ENCODE measurements around the gene ACTG1.

Gene ACTG1

GRCh38 chr17:81470270-81470943 lies 42.2 kb downstream of the ACTG1 start:
- Histone ChIP-seq H3K4me3 (no peak overlapping the region), H3K4me1 (peaks cover 0 to 12% (median 2%) of the 10 kb centered on the region in 4 donors), H3K9me3 (no peaks in the 10 kb centered on the region), H3K36me3 (peaks cover 0 to 6% (median 5%) of the 10 kb centered on the region in 3 donors), H3K27ac (no peak overlapping the region), H3K27me3 (no peaks in the 10 kb centered on the region)
- intact Hi-C loops (cut with DNase I; ENCODE audit: low total_unique reads) = no loop called here
- no peak for DNase-seq
- no peak for TF ChIP-seq CTCF (IDR thresholded peaks at IDR 0.05)

GRCh38 chr17:81469266-81469665 lies 43.3 kb downstream of the ACTG1 start:
- no peak for DNase-seq
- Histone ChIP-seq H3K4me1 (peaks cover 0 to 12% (median 2%) of the 10 kb centered on the region in 4 donors), H3K36me3 (peaks cover 0 to 6% (median 5%) of the 10 kb centered on the region in 3 donors), H3K9me3 (no peaks in the 10 kb centered on the region), H3K27ac (no peak overlapping the region), H3K4me3 (no peak overlapping the region), H3K27me3 (no peaks in the 10 kb centered on the region)
- intact Hi-C loops (cut with DNase I; ENCODE audit: low total_unique reads) = loop anchor here (5.0 kb wide), 1 partner anchor 37 kb away; no protein-coding TSS in a partner anchor
- no peak for TF ChIP-seq CTCF (IDR thresholded peaks at IDR 0.05)

GRCh38 chr17:81468770-81469121 lies 43.9 kb downstream of the ACTG1 start:
- Histone ChIP-seq H3K9me3 (no peaks in the 10 kb centered on the region), H3K27ac (no peak overlapping the region), H3K4me3 (no peak overlapping the region), H3K27me3 (no peaks in the 10 kb centered on the region), H3K4me1 (peaks cover 0 to 12% (median 2%) of the 10 kb centered on the region in 4 donors), H3K36me3 (peaks cover 0 to 11% (median 9%) of the 10 kb centered on the region in 3 donors)
- no peak for TF ChIP-seq CTCF (IDR thresholded peaks at IDR 0.05)
- intact Hi-C loops (cut with DNase I; ENCODE audit: low total_unique reads) = loop anchor here (5.0 kb wide), 1 partner anchor 36 kb away; no protein-coding TSS in a partner anchor
- no peak for DNase-seq

- H3K27me3 ChIP-seq = no peaks in the 10 kb centered on the region
These were observed 44.4 kb downstream of the ACTG1 start for GRCh38 chr17:81468111-81468769.

More at GRCh38 chr17:81468111-81468769, 44.4 kb downstream of the ACTG1 start:
- H3K36me3 ChIP-seq = peaks cover 0 to 16% (median 14%) of the 10 kb centered on the region in 3 donors
- DNase-seq = no peak
- intact Hi-C loops (cut with DNase I; ENCODE audit: low total_unique reads) = loop anchor here (5.0 kb wide), 1 partner anchor 36 kb away; no protein-coding TSS in a partner anchor
- no peak for TF ChIP-seq CTCF (IDR thresholded peaks at IDR 0.05)
- peaks cover 0 to 12% (median 2%) of the 10 kb centered on the region in 4 donors for H3K4me1 ChIP-seq
- no peak overlapping the region for H3K27ac ChIP-seq
- H3K4me3 ChIP-seq = no peak overlapping the region
- no peaks in the 10 kb centered on the region for H3K9me3 ChIP-seq

Measured in tibial artery (tissue), 4 donors.